Gastrocnemius medialis (tissue), 4 donors: Measurements from ENCODE around the gene DNM2. TPM values are rescaled to one million over a fixed set of nuclear protein-coding genes. Genes with fewer than 3 reads are reported as not detected.

Experiments used
- ATAC-seq, 2 donors: fragments of 150-250 bp; one replicate each; pipeline ENCODE4 v1.9.1; 2016
- DNase-seq, 2 donors: peaks; one replicate each; pipeline ENCODE4 v3.0.0-alpha.2; 2019
- H3K27ac ChIP-seq, 4 donors: fragments of 200-600 bp; sonication (generic); 1 replicate in 1 of 4; 2 replicates in 3 of 4; pipeline ENCODE4 v1.5.1; 2016 to 2018; ENCODE audit warnings: mild to moderate bottlenecking in 2 of 4, moderate library complexity in 1 of 4
- H3K27me3 ChIP-seq, 3 donors: fragments of 200-600 bp; sonication (generic) in 2 of 3; 1 replicate in 1 of 3; 2 replicates in 2 of 3; pipeline versions ENCODE4 v1.5.1 to v1.6.0; 2016 to 2019; ENCODE audit warnings: mild to moderate bottlenecking in 1 of 3, moderate library complexity in 1 of 3
- H3K36me3 ChIP-seq, 2 donors: fragments of 200-600 bp; sonication (generic) in 1 of 2; one replicate each; pipeline ENCODE4 v1.5.1; 2017 to 2018
- H3K4me1 ChIP-seq, 2 donors: fragments of 200-600 bp; sonication (generic) in 1 of 2; one replicate each; pipeline ENCODE4 v1.5.1; 2016 to 2017; ENCODE audit warnings: mild to moderate bottlenecking in 2 of 2
- H3K4me3 ChIP-seq, 4 donors: fragments of 200-600 bp; sonication (generic) in 3 of 4; 1 replicate in 1 of 4; 2 replicates in 3 of 4; pipeline ENCODE4 v1.5.1; 2016 to 2019; ENCODE audit warnings: mild to moderate bottlenecking in 2 of 4
- H3K9me3 ChIP-seq, 3 donors: fragments of 200-600 bp; sonication (generic) in 2 of 3; 1 replicate in 1 of 3; 2 replicates in 2 of 3; pipeline ENCODE4 v1.5.1; 2016 to 2019
- POLR2A ChIP-seq, 2 donors: fragments of 450-650 bp; IDR thresholded peaks; one replicate each; pipeline ENCODE4 v1.6.1; 2017; ENCODE audit warnings: antibody characterized with exemption in 2 of 2, mild to moderate bottlenecking in 2 of 2, moderate library complexity in 2 of 2
- in situ Hi-C, 4 donors: fragments of 200-750 bp; cut with MboI; loops; one replicate each; pipeline versions ENCODE4 v1.15.0 to v1.8.0; 2017; ENCODE audit warnings: low sequenced_read_pairs in 4 of 4
- intact Hi-C: fragments of 100-400 bp; cut with DNase I; formaldehyde crosslinking; loops from one replicate; pipeline ENCODE4 v1.15.1; 2023; ENCODE audit warnings: low total_unique reads
- total RNA-seq, 4 donors: library from RNA; depleted of rRNA; stranded (reverse); fragments of >200 nt; gene quantifications; one replicate each; pipeline versions ENCODE4 v1.1.0 to v1.2.3, GENCODE V29; 2016
- TF ChIP-seq, protein P1 (sequence below), 5 experiments: fragments of 450-650 bp in 3 of 5; fragments of 200-600 bp in 2 of 5; sonication (generic) in 2 of 5; IDR thresholded peaks in 4 of 5; conservative IDR thresholded peaks in 1 of 5; 1 replicate in 4 of 5; 2 replicates in 1 of 5; pipeline ENCODE4 v1.5.1; 2016 to 2019; ENCODE audit warnings: antibody characterized with exemption in 5 of 5, mild to moderate bottlenecking in 3 of 5, moderate library complexity in 3 of 5

DNM2 gene
- total RNA-seq, 4 donors from 2014 or later, result 76.2 to 131 (median 108) TPM

DNA sequence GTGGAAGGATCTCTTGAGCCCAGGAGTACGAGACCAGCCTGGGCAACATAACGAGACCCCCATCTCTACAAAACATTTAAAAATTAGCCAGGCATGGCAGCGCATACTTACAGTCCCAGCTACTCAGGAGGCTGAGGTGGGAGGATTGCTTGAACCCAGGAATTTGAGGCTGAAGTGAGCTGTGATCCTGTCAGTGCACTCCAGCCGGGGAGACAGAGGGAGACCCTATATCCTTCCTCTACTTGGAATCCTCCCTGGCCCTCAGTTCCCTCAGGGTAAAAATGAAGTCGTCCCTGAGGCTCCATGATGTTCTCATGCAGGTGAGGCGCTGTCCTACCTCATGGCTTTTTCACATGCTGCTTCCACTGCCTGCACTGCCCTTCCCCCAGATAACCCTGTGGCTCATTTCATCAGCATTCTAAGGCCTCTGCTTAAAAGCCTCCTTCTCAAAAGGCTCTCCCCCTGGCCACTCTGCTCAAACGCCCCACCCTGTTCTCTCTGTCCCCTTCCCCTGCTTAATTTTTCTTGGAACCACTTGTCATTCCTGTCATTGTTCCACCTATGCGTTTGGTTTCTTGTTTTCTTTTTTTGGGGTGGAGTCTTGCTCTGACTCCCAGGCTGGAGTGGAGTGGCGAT lies 19.2 kb downstream of the DNM2 start:
- no peak overlapping the region for H3K4me3 ChIP-seq
- no peaks in the 10 kb centered on the region for H3K36me3 ChIP-seq
- DNase-seq (no peak), ATAC-seq (no peak)
- TF ChIP-seq, protein P1, sequence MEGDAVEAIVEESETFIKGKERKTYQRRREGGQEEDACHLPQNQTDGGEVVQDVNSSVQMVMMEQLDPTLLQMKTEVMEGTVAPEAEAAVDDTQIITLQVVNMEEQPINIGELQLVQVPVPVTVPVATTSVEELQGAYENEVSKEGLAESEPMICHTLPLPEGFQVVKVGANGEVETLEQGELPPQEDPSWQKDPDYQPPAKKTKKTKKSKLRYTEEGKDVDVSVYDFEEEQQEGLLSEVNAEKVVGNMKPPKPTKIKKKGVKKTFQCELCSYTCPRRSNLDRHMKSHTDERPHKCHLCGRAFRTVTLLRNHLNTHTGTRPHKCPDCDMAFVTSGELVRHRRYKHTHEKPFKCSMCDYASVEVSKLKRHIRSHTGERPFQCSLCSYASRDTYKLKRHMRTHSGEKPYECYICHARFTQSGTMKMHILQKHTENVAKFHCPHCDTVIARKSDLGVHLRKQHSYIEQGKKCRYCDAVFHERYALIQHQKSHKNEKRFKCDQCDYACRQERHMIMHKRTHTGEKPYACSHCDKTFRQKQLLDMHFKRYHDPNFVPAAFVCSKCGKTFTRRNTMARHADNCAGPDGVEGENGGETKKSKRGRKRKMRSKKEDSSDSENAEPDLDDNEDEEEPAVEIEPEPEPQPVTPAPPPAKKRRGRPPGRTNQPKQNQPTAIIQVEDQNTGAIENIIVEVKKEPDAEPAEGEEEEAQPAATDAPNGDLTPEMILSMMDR (IDR thresholded peaks at IDR 0.05 in 4 of 5, conservative IDR thresholded peaks at IDR 0.05 in 1 of 5), result no peak
- TF ChIP-seq POLR2A (IDR thresholded peaks at IDR 0.05), result no peak
- H3K4me1 ChIP-seq, result peaks cover 0 to 10% of the 10 kb centered on the region in 2 donors
- no peaks in the 10 kb centered on the region for H3K27me3 ChIP-seq
- in situ Hi-C loops, result no loop called here
- no peaks in the 10 kb centered on the region for H3K9me3 ChIP-seq
- no peak overlapping the region for H3K27ac ChIP-seq
- intact Hi-C loops, result no loop called here

DNA sequence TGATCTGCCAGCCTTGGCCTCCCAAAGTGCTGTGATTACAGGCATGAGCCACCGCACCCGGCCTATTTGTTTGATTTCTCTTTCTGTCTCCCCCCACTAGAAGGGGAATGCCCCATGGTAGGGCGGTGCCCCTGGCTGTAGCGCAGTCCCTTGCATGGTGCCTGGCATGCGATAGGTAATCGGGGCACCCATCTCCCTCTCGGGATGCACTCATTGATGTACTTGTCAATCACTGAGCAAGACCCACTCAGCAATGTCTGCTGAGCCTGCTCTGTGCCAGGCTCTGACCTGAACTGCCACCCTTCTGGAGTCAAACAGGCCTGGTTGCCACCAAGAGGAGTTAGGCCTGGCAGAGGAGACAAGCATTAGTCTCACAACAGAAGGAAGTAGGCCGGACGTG lies 19.8 kb downstream of the DNM2 start:
- H3K4me1 ChIP-seq, result peaks cover 0 to 15% of the 10 kb centered on the region in 2 donors
- in situ Hi-C loops (no loop called here), intact Hi-C loops (no loop called here)
- no peak for DNase-seq
- no peaks in the 10 kb centered on the region for H3K27me3 ChIP-seq
- no peaks in the 10 kb centered on the region for H3K36me3 ChIP-seq
- no peak overlapping the region for H3K4me3 ChIP-seq
- no peak for ATAC-seq
- H3K27ac ChIP-seq, result no peak overlapping the region
- no peaks in the 10 kb centered on the region for H3K9me3 ChIP-seq
- no peak for TF ChIP-seq POLR2A (IDR thresholded peaks at IDR 0.05)
- TF ChIP-seq, protein P1 (IDR thresholded peaks at IDR 0.05 in 4 of 5, conservative IDR thresholded peaks at IDR 0.05 in 1 of 5), result no peak

GRCh38 chr19:10740798-10741197 lies 22.9 kb downstream of the DNM2 start:
- in situ Hi-C loops, result no loop called here

GRCh38 chr19:10742476-10742875 lies 24.6 kb downstream of the DNM2 start:
- Histone ChIP-seq H3K9me3 (no peaks in the 10 kb centered on the region), H3K36me3 (no peaks in the 10 kb centered on the region), H3K27me3 (no peaks in the 10 kb centered on the region), H3K27ac (no peak overlapping the region), H3K4me3 (no peak overlapping the region), H3K4me1 (peaks cover 15 to 27% of the 10 kb centered on the region in 2 donors)
- in situ Hi-C loops, result no loop called here
- intact Hi-C loops, result no loop called here
- no peak for ATAC-seq
- no peak for DNase-seq
- TF ChIP-seq, protein P1 (IDR thresholded peaks at IDR 0.05 in 4 of 5, conservative IDR thresholded peaks at IDR 0.05 in 1 of 5), result no peak
- TF ChIP-seq POLR2A (IDR thresholded peaks at IDR 0.05), result no peak

More at GRCh38 chr19:10740798-10741197, 22.9 kb downstream of the DNM2 start:
- TF ChIP-seq POLR2A (IDR thresholded peaks at IDR 0.05), result no peak
- TF ChIP-seq, protein P1 (IDR thresholded peaks at IDR 0.05 in 4 of 5, conservative IDR thresholded peaks at IDR 0.05 in 1 of 5), result no peak
- ATAC-seq, result no peak
- no peak for DNase-seq
- Histone ChIP-seq H3K4me1 (peaks cover 7 to 27% of the 10 kb centered on the region in 2 donors), H3K27ac (no peak overlapping the region), H3K36me3 (no peaks in the 10 kb centered on the region), H3K27me3 (no peaks in the 10 kb centered on the region), H3K9me3 (no peaks in the 10 kb centered on the region), H3K4me3 (no peak overlapping the region)
- intact Hi-C loops, result no loop called here
